Uterus (tissue), 2 donors: ENCODE measurements around the gene FPR2.

Source experiments
- CTCF ChIP-seq, 4 experiments: fragments of 200-600 bp in 2 of 4; fragments of 450-650 bp in 2 of 4; sonication (generic) in 2 of 4; IDR thresholded peaks; one replicate each; pipeline ENCODE4 v1.5.1; 2016 to 2019; ENCODE audit warnings: antibody characterized with exemption in 4 of 4, mild to moderate bottlenecking in 2 of 4, moderate library complexity in 1 of 4
- POLR2A ChIP-seq, 2 donors: fragments of 450-650 bp; IDR thresholded peaks; one replicate each; pipeline ENCODE4 v1.6.1; 2016; ENCODE audit warnings: antibody characterized with exemption in 2 of 2, mild to moderate bottlenecking in 1 of 2, moderate library complexity in 1 of 2

- TF ChIP-seq CTCF (IDR thresholded peaks at IDR 0.05), result no peak
- no peak for TF ChIP-seq POLR2A (IDR thresholded peaks at IDR 0.05)
Observed at GRCh38 chr19:51803967-51804366, 43.0 kb downstream of the FPR2 start.
